MM.1S (cell line): ENCODE measurements around the gene DUSP7.

Experiments used
- EZH2 ChIP-seq: fragments of 300-600 bp; sonication (generic); optimal IDR thresholded peaks from 2 replicates; pipeline ENCODE3; 2017; ENCODE audit warnings: low read depth, mild to moderate bottlenecking, antibody characterized with exemption, low read length, mixed read lengths
- TF ChIP-seq, protein P1 (sequence below): fragments of 300-600 bp; sonication (generic); IDR thresholded peaks from 2 replicates; pipeline ENCODE4 v1.5.1; 2016; ENCODE audit warnings: antibody characterized with exemption, low read length, mixed read lengths

- TF ChIP-seq, protein P1, sequence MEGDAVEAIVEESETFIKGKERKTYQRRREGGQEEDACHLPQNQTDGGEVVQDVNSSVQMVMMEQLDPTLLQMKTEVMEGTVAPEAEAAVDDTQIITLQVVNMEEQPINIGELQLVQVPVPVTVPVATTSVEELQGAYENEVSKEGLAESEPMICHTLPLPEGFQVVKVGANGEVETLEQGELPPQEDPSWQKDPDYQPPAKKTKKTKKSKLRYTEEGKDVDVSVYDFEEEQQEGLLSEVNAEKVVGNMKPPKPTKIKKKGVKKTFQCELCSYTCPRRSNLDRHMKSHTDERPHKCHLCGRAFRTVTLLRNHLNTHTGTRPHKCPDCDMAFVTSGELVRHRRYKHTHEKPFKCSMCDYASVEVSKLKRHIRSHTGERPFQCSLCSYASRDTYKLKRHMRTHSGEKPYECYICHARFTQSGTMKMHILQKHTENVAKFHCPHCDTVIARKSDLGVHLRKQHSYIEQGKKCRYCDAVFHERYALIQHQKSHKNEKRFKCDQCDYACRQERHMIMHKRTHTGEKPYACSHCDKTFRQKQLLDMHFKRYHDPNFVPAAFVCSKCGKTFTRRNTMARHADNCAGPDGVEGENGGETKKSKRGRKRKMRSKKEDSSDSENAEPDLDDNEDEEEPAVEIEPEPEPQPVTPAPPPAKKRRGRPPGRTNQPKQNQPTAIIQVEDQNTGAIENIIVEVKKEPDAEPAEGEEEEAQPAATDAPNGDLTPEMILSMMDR = no peak
- no peak for TF ChIP-seq EZH2
Measured at GRCh38 chr3:52032702-52033408, 23.5 kb downstream of the DUSP7 start.
